ENCODE results near the gene RPLP2. TPM values are rescaled to one million over a fixed set of nuclear protein-coding genes. Genes with fewer than 3 reads are reported as not detected.

RPLP2 gene
- total RNA-seq, 1 experiment from 2014 or later: 2,582 TPM

DNA sequence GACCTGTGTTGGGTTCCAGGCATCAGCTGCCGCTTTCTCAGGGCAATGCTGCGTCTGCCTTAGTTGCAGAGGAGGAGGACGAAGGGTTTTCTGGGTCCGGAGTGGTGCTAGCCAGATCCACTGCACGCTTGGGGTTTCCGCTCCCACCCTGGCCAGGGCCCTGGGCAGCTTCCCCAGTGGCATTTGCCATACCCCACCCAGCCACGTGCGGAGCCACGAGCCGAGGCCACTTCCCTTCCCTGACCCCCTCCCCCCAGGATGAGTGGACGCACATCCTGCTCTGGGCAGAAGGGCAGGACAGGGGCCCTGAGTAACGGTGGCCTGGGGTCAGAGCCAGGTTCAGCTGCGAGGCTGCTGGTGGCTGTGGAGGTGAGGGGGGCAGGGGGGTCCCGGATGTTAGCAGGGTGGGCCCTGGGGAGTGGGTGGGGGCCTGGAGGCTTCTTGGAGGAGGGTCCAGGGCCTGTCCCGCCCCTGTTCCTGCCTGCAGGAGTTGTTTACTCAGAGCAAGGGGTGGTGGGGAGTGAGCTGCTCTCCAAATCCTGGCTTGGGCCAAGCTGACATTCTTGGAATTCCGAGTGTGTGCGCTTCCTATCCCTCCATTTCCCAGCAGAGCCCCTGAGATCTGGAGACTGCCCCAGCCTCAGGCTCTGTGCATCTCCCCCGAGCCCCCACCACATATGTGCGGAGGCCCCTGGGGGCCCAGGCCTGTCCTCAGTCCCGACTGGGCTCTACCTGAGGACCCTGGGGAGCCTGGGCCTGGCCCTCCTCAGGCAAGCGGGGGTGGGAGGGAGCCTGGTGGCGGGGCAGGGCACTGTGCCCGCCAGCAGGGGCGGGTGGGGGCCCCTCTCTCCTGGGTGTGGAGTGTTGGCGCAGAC lies 34.3 kb downstream of the RPLP2 start:
- Mint-ChIP-seq H3K4me3 (peak overlapping the region; percentile 75), H3K4me1 (peaks cover 21% of the 10 kb centered on the region), H3K27ac (peak overlapping the region; percentile 60; the same call in 1 of the 2 replicates), H3K9me3 (no peaks in the 10 kb centered on the region), H3K36me3 (peaks cover 8% of the 10 kb centered on the region), H3K27me3 (ENCODE audit: low read depth) (no peaks in the 10 kb centered on the region)
- POLR2A ChIA-PET: interaction anchor here (0.7 to 2.9 kb wide), 17 partner anchors 10 to 206 kb away, joined by 3 to 35 read pairs (median 4); partner anchors contain the start of genes CRACR2B, GATD1, PNPLA2 and TALDO1
- ATAC-seq (peak; percentile 64), DNase-seq (ENCODE audit: low spot score) (peak; percentile 88)
- CTCF ChIA-PET: interaction anchor here (0.6 to 5.9 kb wide), 15 partner anchors 12 to 703 kb away, joined by 3 to 82 read pairs (median 4); partner anchors contain the start of genes CD151, CRACR2B, PNPLA2 and RPLP2
- TF ChIP-seq RORB (CRISPR knock-in tag; IDR thresholded peaks at IDR 0.05): no peak
- TF ChIP-seq EMX1 (CRISPR knock-in tag; IDR thresholded peaks at IDR 0.05): no peak
- no peak for TF ChIP-seq ZNF671 (CRISPR knock-in tag; IDR thresholded peaks at IDR 0.05)
- TF ChIP-seq, protein P1, sequence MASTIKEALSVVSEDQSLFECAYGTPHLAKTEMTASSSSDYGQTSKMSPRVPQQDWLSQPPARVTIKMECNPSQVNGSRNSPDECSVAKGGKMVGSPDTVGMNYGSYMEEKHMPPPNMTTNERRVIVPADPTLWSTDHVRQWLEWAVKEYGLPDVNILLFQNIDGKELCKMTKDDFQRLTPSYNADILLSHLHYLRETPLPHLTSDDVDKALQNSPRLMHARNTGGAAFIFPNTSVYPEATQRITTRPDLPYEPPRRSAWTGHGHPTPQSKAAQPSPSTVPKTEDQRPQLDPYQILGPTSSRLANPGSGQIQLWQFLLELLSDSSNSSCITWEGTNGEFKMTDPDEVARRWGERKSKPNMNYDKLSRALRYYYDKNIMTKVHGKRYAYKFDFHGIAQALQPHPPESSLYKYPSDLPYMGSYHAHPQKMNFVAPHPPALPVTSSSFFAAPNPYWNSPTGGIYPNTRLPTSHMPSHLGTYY (CRISPR knock-in tag; IDR thresholded peaks at IDR 0.05): no peak
- TF ChIP-seq SMAD4 (CRISPR knock-in tag; IDR thresholded peaks at IDR 0.05): no peak
- TF ChIP-seq TP53 (CRISPR knock-in tag; IDR thresholded peaks at IDR 0.05): no peak
- TF ChIP-seq, protein P2, sequence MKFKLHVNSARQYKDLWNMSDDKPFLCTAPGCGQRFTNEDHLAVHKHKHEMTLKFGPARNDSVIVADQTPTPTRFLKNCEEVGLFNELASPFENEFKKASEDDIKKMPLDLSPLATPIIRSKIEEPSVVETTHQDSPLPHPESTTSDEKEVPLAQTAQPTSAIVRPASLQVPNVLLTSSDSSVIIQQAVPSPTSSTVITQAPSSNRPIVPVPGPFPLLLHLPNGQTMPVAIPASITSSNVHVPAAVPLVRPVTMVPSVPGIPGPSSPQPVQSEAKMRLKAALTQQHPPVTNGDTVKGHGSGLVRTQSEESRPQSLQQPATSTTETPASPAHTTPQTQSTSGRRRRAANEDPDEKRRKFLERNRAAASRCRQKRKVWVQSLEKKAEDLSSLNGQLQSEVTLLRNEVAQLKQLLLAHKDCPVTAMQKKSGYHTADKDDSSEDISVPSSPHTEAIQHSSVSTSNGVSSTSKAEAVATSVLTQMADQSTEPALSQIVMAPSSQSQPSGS (CRISPR knock-in tag; IDR thresholded peaks at IDR 0.05; ENCODE audit: borderline replicate concordance, low read depth): no peak
- TF ChIP-seq, protein P3, sequence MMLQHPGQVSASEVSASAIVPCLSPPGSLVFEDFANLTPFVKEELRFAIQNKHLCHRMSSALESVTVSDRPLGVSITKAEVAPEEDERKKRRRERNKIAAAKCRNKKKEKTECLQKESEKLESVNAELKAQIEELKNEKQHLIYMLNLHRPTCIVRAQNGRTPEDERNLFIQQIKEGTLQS (CRISPR knock-in tag; conservative IDR thresholded peaks at IDR 0.05): no peak
- TF ChIP-seq, protein P4, sequence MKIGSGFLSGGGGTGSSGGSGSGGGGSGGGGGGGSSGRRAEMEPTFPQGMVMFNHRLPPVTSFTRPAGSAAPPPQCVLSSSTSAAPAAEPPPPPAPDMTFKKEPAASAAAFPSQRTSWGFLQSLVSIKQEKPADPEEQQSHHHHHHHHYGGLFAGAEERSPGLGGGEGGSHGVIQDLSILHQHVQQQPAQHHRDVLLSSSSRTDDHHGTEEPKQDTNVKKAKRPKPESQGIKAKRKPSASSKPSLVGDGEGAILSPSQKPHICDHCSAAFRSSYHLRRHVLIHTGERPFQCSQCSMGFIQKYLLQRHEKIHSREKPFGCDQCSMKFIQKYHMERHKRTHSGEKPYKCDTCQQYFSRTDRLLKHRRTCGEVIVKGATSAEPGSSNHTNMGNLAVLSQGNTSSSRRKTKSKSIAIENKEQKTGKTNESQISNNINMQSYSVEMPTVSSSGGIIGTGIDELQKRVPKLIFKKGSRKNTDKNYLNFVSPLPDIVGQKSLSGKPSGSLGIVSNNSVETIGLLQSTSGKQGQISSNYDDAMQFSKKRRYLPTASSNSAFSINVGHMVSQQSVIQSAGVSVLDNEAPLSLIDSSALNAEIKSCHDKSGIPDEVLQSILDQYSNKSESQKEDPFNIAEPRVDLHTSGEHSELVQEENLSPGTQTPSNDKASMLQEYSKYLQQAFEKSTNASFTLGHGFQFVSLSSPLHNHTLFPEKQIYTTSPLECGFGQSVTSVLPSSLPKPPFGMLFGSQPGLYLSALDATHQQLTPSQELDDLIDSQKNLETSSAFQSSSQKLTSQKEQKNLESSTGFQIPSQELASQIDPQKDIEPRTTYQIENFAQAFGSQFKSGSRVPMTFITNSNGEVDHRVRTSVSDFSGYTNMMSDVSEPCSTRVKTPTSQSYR (CRISPR knock-in tag; IDR thresholded peaks at IDR 0.05): peak; percentile 84
- TF ChIP-seq, protein P5, sequence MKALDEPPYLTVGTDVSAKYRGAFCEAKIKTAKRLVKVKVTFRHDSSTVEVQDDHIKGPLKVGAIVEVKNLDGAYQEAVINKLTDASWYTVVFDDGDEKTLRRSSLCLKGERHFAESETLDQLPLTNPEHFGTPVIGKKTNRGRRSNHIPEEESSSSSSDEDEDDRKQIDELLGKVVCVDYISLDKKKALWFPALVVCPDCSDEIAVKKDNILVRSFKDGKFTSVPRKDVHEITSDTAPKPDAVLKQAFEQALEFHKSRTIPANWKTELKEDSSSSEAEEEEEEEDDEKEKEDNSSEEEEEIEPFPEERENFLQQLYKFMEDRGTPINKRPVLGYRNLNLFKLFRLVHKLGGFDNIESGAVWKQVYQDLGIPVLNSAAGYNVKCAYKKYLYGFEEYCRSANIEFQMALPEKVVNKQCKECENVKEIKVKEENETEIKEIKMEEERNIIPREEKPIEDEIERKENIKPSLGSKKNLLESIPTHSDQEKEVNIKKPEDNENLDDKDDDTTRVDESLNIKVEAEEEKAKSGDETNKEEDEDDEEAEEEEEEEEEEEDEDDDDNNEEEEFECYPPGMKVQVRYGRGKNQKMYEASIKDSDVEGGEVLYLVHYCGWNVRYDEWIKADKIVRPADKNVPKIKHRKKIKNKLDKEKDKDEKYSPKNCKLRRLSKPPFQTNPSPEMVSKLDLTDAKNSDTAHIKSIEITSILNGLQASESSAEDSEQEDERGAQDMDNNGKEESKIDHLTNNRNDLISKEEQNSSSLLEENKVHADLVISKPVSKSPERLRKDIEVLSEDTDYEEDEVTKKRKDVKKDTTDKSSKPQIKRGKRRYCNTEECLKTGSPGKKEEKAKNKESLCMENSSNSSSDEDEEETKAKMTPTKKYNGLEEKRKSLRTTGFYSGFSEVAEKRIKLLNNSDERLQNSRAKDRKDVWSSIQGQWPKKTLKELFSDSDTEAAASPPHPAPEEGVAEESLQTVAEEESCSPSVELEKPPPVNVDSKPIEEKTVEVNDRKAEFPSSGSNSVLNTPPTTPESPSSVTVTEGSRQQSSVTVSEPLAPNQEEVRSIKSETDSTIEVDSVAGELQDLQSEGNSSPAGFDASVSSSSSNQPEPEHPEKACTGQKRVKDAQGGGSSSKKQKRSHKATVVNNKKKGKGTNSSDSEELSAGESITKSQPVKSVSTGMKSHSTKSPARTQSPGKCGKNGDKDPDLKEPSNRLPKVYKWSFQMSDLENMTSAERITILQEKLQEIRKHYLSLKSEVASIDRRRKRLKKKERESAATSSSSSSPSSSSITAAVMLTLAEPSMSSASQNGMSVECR (CRISPR knock-in tag; IDR thresholded peaks at IDR 0.05; ENCODE audit: borderline replicate concordance): no peak
- TF ChIP-seq, protein P6, sequence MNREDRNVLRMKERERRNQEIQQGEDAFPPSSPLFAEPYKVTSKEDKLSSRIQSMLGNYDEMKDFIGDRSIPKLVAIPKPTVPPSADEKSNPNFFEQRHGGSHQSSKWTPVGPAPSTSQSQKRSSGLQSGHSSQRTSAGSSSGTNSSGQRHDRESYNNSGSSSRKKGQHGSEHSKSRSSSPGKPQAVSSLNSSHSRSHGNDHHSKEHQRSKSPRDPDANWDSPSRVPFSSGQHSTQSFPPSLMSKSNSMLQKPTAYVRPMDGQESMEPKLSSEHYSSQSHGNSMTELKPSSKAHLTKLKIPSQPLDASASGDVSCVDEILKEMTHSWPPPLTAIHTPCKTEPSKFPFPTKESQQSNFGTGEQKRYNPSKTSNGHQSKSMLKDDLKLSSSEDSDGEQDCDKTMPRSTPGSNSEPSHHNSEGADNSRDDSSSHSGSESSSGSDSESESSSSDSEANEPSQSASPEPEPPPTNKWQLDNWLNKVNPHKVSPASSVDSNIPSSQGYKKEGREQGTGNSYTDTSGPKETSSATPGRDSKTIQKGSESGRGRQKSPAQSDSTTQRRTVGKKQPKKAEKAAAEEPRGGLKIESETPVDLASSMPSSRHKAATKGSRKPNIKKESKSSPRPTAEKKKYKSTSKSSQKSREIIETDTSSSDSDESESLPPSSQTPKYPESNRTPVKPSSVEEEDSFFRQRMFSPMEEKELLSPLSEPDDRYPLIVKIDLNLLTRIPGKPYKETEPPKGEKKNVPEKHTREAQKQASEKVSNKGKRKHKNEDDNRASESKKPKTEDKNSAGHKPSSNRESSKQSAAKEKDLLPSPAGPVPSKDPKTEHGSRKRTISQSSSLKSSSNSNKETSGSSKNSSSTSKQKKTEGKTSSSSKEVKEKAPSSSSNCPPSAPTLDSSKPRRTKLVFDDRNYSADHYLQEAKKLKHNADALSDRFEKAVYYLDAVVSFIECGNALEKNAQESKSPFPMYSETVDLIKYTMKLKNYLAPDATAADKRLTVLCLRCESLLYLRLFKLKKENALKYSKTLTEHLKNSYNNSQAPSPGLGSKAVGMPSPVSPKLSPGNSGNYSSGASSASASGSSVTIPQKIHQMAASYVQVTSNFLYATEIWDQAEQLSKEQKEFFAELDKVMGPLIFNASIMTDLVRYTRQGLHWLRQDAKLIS (CRISPR knock-in tag; IDR thresholded peaks at IDR 0.05; ENCODE audit: borderline replicate concordance): no peak
- peak; percentile 4; the same call in 1 of the 2 replicates for TF ChIP-seq ZNF423 (CRISPR knock-in tag; IDR thresholded peaks at IDR 0.05)
- TF ChIP-seq, protein P7, sequence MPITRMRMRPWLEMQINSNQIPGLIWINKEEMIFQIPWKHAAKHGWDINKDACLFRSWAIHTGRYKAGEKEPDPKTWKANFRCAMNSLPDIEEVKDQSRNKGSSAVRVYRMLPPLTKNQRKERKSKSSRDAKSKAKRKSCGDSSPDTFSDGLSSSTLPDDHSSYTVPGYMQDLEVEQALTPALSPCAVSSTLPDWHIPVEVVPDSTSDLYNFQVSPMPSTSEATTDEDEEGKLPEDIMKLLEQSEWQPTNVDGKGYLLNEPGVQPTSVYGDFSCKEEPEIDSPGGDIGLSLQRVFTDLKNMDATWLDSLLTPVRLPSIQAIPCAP (CRISPR knock-in tag; IDR thresholded peaks at IDR 0.05): no peak
- TF ChIP-seq, protein P8, sequence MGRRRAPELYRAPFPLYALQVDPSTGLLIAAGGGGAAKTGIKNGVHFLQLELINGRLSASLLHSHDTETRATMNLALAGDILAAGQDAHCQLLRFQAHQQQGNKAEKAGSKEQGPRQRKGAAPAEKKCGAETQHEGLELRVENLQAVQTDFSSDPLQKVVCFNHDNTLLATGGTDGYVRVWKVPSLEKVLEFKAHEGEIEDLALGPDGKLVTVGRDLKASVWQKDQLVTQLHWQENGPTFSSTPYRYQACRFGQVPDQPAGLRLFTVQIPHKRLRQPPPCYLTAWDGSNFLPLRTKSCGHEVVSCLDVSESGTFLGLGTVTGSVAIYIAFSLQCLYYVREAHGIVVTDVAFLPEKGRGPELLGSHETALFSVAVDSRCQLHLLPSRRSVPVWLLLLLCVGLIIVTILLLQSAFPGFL (CRISPR knock-in tag; IDR thresholded peaks at IDR 0.05; ENCODE audit: borderline replicate concordance): no peak
- TF ChIP-seq, protein P9, sequence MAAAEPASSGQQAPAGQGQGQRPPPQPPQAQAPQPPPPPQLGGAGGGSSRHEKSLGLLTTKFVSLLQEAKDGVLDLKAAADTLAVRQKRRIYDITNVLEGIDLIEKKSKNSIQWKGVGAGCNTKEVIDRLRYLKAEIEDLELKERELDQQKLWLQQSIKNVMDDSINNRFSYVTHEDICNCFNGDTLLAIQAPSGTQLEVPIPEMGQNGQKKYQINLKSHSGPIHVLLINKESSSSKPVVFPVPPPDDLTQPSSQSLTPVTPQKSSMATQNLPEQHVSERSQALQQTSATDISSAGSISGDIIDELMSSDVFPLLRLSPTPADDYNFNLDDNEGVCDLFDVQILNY (CRISPR knock-in tag; IDR thresholded peaks at IDR 0.05): no peak
- no peak for TF ChIP-seq OVOL2 (CRISPR knock-in tag; IDR thresholded peaks at IDR 0.05; ENCODE audit: borderline replicate concordance)
- no peak for TF ChIP-seq FOXJ3 (CRISPR knock-in tag; IDR thresholded peaks at IDR 0.05; ENCODE audit: borderline replicate concordance)
- TF ChIP-seq ZNF416 (CRISPR knock-in tag; IDR thresholded peaks at IDR 0.05): no peak
